ENCODE data around the gene CRELD1. TPM values are rescaled to one million over a fixed set of nuclear protein-coding genes. Genes with fewer than 3 reads are reported as not detected.
A peak's percentile ranks its signal among the peaks of the same experiment; 100 is the strongest.

CRELD1 gene
- total and polyA plus RNA-seq, 4 experiments from 2014 or later = 17.3 to 58.2 (median 38.0) TPM

DNA sequence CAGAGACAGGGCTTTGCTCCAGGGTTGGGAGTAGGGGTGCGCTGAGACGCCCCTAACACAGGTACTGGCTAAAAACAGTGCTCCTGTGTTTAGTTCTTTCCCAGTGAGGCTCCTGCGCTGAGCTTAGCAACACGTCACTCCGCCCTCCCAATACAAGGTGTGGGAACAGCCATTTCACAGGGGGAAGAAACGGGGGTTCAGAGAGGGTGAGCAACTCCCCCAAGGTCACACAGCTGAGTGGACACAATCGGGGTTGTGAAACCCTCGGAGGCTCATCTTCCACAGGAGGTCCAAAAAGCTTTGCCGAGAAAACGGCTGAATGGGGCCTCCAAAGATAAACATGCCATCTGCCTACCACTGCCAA, 17.9 kb downstream of the CRELD1 start:
- Histone ChIP-seq H3K4me3 (ENCODE audit: low read length in 2 of 2) (peak overlapping the region; percentile 68 to 72), H3K27ac (ENCODE audit: low read depth, low read length) (peak overlapping the region; percentile 50), H3K4me1 (ENCODE audit: insufficient read depth, low read length) (peaks cover 11% of the 10 kb centered on the region), H3K27me3 (ENCODE audit: insufficient read depth, low read length) (no peaks in the 10 kb centered on the region), H3K9me3 (ENCODE audit: control insufficient read depth in 1 of 2, low read length in 2 of 2) (no peaks in the 10 kb centered on the region), H3K36me3 (ENCODE audit: insufficient read depth, low read length) (no peaks in the 10 kb centered on the region)
- ChIA-PET POLR2A (ENCODE audit: partially characterized antibody) (interaction anchor here (0.9 to 7.7 kb wide), 10 partner anchors 19 to 370 kb away, joined by 3 to 225 read pairs (median 6); partner anchors contain the start of genes ARPC4, CRELD1, EMC3 and JAGN1), CTCF (ENCODE audit: partially characterized antibody) (interaction anchor here (1.0 to 5.9 kb wide), 2 partner anchors 18 to 30 kb away, joined by 3 to 29 read pairs; partner anchors contain the start of gene CRELD1)
- H3K27me3 Mint-ChIP-seq = no peaks in the 10 kb centered on the region
- peaks cover 6 to 28% (median 13%) of the 10 kb centered on the region in 4 donors for H3K4me1 Mint-ChIP-seq
- H3K4me3 Mint-ChIP-seq = peak overlapping the region; percentile 83 to 91 (median 88)
- intact Hi-C loops (cut with micrococcal nuclease) = no loop called here
- H3K36me3 Mint-ChIP-seq = peaks cover 0 to 6% of the 10 kb centered on the region in 2 donors
- no peak for DNase-seq
- no peaks in the 10 kb centered on the region for H3K9me3 Mint-ChIP-seq
- H3K27ac Mint-ChIP-seq = peak overlapping the region in 4 of 7 donors; percentile 28 to 72 (median 68)

- Histone ChIP-seq H3K36me3 (ENCODE audit: insufficient read depth, low read length) (no peaks in the 10 kb centered on the region), H3K27me3 (ENCODE audit: insufficient read depth, low read length) (no peaks in the 10 kb centered on the region), H3K4me1 (ENCODE audit: insufficient read depth, low read length) (peaks cover 11% of the 10 kb centered on the region), H3K4me3 (ENCODE audit: low read length in 2 of 2) (peak within 1 kb of the TSS; percentile 68 to 72), H3K27ac (ENCODE audit: low read depth, low read length) (peak within 1 kb of the TSS; percentile 50), H3K9me3 (ENCODE audit: control insufficient read depth in 1 of 2, low read length in 2 of 2) (no peaks in the 10 kb centered on the region)
- Mint-ChIP-seq H3K36me3 (peaks cover 0 to 6% of the 10 kb centered on the region in 2 donors), H3K4me1 (peaks cover 6 to 28% (median 13%) of the 10 kb centered on the region in 4 donors), H3K27ac (peak within 1 kb of the TSS; percentile 62 to 80 (median 72)), H3K9me3 (no peaks in the 10 kb centered on the region), H3K4me3 (peak within 1 kb of the TSS; percentile 86 to 91 (median 90)), H3K27me3 (no peaks in the 10 kb centered on the region)
- DNase-seq = peak; percentile 52 to 64 (median 58)
- intact Hi-C loops (cut with micrococcal nuclease) = loop anchor here (1.0 kb wide), 1 partner anchor 19 kb away; the partner anchor contains the start of gene CRELD1
- CTCF ChIA-PET (ENCODE audit: partially characterized antibody) = interaction anchor here (1.0 to 5.9 kb wide), 2 partner anchors 18 to 31 kb away, joined by 3 to 29 read pairs; partner anchors contain the start of gene CRELD1
- POLR2A ChIA-PET (ENCODE audit: partially characterized antibody) = interaction anchor here (0.6 to 7.7 kb wide), 13 partner anchors 10 to 855 kb away, joined by 3 to 225 read pairs (median 4); partner anchors contain the start of genes ARPC4, CRELD1, EMC3 and JAGN1
Measured at GRCh38 chr3:9951962-9952805, 18.6 kb downstream of the CRELD1 start, which contains the start of gene PRRT3. Gene PRRT3 (minus strand): TSS chr3:9952408. CDS start chr3:9950115, 2,293 bp downstream.

DNA sequence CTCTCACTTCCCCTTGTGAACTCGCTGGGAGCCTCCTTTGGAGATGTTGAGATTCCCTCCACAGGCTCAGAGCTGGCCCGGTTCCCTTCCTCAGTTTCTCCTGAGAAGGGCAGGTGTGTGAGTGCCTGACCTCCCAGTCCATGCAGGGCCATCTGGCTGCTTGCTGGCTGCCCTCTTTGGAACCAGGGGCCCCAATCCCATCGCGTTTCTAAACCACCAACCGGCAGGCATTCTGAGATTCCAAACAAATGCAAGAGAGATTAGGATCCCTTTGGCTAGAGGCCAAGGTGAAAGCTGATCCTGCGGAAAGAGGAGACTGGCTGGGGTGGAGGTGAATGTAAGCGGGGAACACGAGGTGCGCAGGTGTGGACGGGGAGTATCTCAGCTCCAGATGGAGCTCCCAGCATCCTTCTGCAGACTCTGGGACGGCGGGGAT, 21.5 kb downstream of the CRELD1 start:
- intact Hi-C loops (cut with micrococcal nuclease) = no loop called here
- H3K36me3 ChIP-seq (ENCODE audit: insufficient read depth, low read length) = no peaks in the 10 kb centered on the region
- no peak overlapping the region for H3K27ac Mint-ChIP-seq
- H3K27me3 Mint-ChIP-seq = no peaks in the 10 kb centered on the region
- DNase-seq = no peak
- no peak overlapping the region for H3K4me3 ChIP-seq (ENCODE audit: low read length in 2 of 2)
- no peak overlapping the region for H3K4me3 Mint-ChIP-seq
- CTCF ChIA-PET (ENCODE audit: partially characterized antibody) = interaction anchor here (1.0 to 5.9 kb wide), 2 partner anchors 21 to 24 kb away, joined by 4 to 29 read pairs; partner anchors contain the start of gene CRELD1
- no peaks in the 10 kb centered on the region for H3K27me3 ChIP-seq (ENCODE audit: insufficient read depth, low read length)
- peaks cover 0 to 4% of the 10 kb centered on the region in 2 donors for H3K36me3 Mint-ChIP-seq
- H3K27ac ChIP-seq (ENCODE audit: low read depth, low read length) = no peak overlapping the region
- POLR2A ChIA-PET (ENCODE audit: partially characterized antibody) = interaction anchor here (1.7 kb wide), 1 partner anchor 8 kb away, joined by 7 read pairs; no protein-coding TSS in a partner anchor
- no peaks in the 10 kb centered on the region for H3K9me3 ChIP-seq (ENCODE audit: control insufficient read depth in 1 of 2, low read length in 2 of 2)
- H3K9me3 Mint-ChIP-seq = no peaks in the 10 kb centered on the region
- peaks cover 6 to 27% (median 13%) of the 10 kb centered on the region in 4 donors for H3K4me1 Mint-ChIP-seq
- peaks cover 11% of the 10 kb centered on the region for H3K4me1 ChIP-seq (ENCODE audit: insufficient read depth, low read length)

- H3K4me1 ChIP-seq (ENCODE audit: insufficient read depth, low read length) = peaks cover 10% of the 10 kb centered on the region
- intact Hi-C loops (cut with micrococcal nuclease) = no loop called here
- H3K36me3 ChIP-seq (ENCODE audit: insufficient read depth, low read length) = no peaks in the 10 kb centered on the region
- peak overlapping the region in 5 of 7 donors; percentile 3 to 81 (median 37) for H3K27ac Mint-ChIP-seq
- no peak for DNase-seq
- no peaks in the 10 kb centered on the region for H3K9me3 Mint-ChIP-seq
- CTCF ChIA-PET (ENCODE audit: partially characterized antibody) = interaction anchor here (5.9 kb wide), 1 partner anchor 22 kb away, joined by 29 read pairs; the partner anchor contains the start of gene CRELD1
- no peaks in the 10 kb centered on the region for H3K27me3 ChIP-seq (ENCODE audit: insufficient read depth, low read length)
- no peak overlapping the region for H3K4me3 ChIP-seq (ENCODE audit: low read length in 2 of 2)
- no peak overlapping the region for H3K27ac ChIP-seq (ENCODE audit: low read depth, low read length)
- H3K27me3 Mint-ChIP-seq = no peaks in the 10 kb centered on the region
- peak overlapping the region in 1 of 8 donors; percentile 45 for H3K4me3 Mint-ChIP-seq
- H3K36me3 Mint-ChIP-seq = peaks cover 0 to 4% of the 10 kb centered on the region in 2 donors
- peaks cover 5 to 21% (median 12%) of the 10 kb centered on the region in 4 donors for H3K4me1 Mint-ChIP-seq
- POLR2A ChIA-PET (ENCODE audit: partially characterized antibody) = interaction anchor here (1.7 kb wide), 1 partner anchor 9 kb away, joined by 7 read pairs; no protein-coding TSS in a partner anchor
- H3K9me3 ChIP-seq (ENCODE audit: control insufficient read depth in 1 of 2, low read length in 2 of 2) = no peaks in the 10 kb centered on the region
Measured at GRCh38 chr3:9955611-9956352, 22.1 kb downstream of the CRELD1 start.

- Histone ChIP-seq H3K36me3 (ENCODE audit: insufficient read depth, low read length) (no peaks in the 10 kb centered on the region), H3K4me3 (ENCODE audit: low read length in 2 of 2) (no peak overlapping the region), H3K27ac (ENCODE audit: low read depth, low read length) (no peak overlapping the region), H3K4me1 (ENCODE audit: insufficient read depth, low read length) (no peaks in the 10 kb centered on the region), H3K9me3 (ENCODE audit: control insufficient read depth in 1 of 2, low read length in 2 of 2) (no peaks in the 10 kb centered on the region), H3K27me3 (ENCODE audit: insufficient read depth, low read length) (no peaks in the 10 kb centered on the region)
- ChIA-PET CTCF (ENCODE audit: partially characterized antibody) (no interaction called here), POLR2A (ENCODE audit: partially characterized antibody) (no interaction called here)
- Mint-ChIP-seq H3K4me1 (peaks cover 2 to 10% (median 3%) of the 10 kb centered on the region in 4 donors), H3K27ac (peak overlapping the region in 1 of 7 donors; percentile 69), H3K27me3 (no peaks in the 10 kb centered on the region), H3K4me3 (no peak overlapping the region), H3K36me3 (peaks cover 2 to 6% of the 10 kb centered on the region in 2 donors), H3K9me3 (no peaks in the 10 kb centered on the region)
- no peak for DNase-seq
- intact Hi-C loops (cut with micrococcal nuclease) = no loop called here
Measured at GRCh38 chr3:9957214-9957613, 23.6 kb downstream of the CRELD1 start.

DNA sequence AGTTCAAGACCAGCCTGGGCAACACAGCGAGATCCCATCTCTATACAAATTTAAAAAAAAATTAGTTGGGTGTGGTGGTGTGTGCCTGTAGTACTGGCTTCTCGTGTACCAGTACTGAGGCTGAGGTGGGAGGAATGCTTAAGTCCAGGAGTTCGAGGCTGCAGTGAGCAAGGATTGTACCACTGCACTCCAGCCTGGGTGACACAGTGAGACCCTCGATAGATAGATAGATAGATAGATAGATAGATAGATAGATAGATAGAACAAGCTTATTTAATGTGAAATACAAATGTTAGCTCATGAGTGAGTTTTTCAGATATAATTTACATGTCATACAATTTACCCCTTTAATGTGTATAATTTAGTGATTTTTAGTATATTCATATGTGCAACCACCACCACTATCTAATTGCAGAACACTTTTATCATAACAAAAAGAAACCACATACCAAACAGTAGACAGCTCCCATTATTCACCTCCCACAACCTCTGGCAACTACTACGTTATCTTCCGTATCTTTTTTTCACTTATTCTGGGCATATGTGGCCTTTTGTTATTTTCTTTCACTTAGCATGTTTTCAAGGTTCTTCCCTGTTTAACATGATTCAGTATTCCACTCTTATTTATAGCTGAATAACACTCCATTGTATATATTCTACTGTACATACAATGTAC, 31.7 kb downstream of the CRELD1 start:
- no peaks in the 10 kb centered on the region for H3K4me1 Mint-ChIP-seq
- Histone ChIP-seq H3K36me3 (ENCODE audit: insufficient read depth, low read length) (peaks cover 28% of the 10 kb centered on the region), H3K27me3 (ENCODE audit: insufficient read depth, low read length) (no peaks in the 10 kb centered on the region), H3K4me1 (ENCODE audit: insufficient read depth, low read length) (no peaks in the 10 kb centered on the region), H3K27ac (ENCODE audit: low read depth, low read length) (no peak overlapping the region), H3K4me3 (ENCODE audit: low read length in 2 of 2) (no peak overlapping the region), H3K9me3 (ENCODE audit: control insufficient read depth in 1 of 2, low read length in 2 of 2) (no peaks in the 10 kb centered on the region)
- intact Hi-C loops (cut with micrococcal nuclease) = no loop called here
- peaks cover 42 to 53% of the 10 kb centered on the region in 2 donors for H3K36me3 Mint-ChIP-seq
- H3K4me3 Mint-ChIP-seq = no peak overlapping the region
- no peak for DNase-seq
- ChIA-PET POLR2A (ENCODE audit: partially characterized antibody) (interaction anchor here (1.9 kb wide), 1 partner anchor 32 kb away, joined by 7 read pairs; the partner anchor contains the start of gene CRELD1), CTCF (ENCODE audit: partially characterized antibody) (interaction anchor here (0.7 to 1.2 kb wide), 2 partner anchors 19 to 33 kb away, joined by 3 to 4 read pairs; no protein-coding TSS in a partner anchor)
- peak overlapping the region in 1 of 7 donors; percentile 63 for H3K27ac Mint-ChIP-seq
- H3K27me3 Mint-ChIP-seq = no peaks in the 10 kb centered on the region
- H3K9me3 Mint-ChIP-seq = peaks cover 0 to 2% (median 0%) of the 10 kb centered on the region in 8 donors
